GM23338 (cell line): ENCODE results near the gene CGREF1.

Source experiments
- CREB1 ChIP-seq: fragments of 250-450 bp; sonication (Bioruptor Pico); IDR thresholded peaks from 2 replicates; pipeline ENCODE4 v1.5.0; 2020; ENCODE audit warnings: low read depth, mild to moderate bottlenecking, moderate library complexity
- CTCF ChIP-seq, 2 experiments: fragments of 200-600 bp in 1 of 2; sonication (generic) in 1 of 2; conservative IDR thresholded peaks; 2 replicates each; pipeline versions ENCODE4 v1.5.1 to v1.6.1; 2016 to 2017; ENCODE audit warnings: antibody characterized with exemption in 2 of 2, low read depth in 2 of 2, mild to moderate bottlenecking in 2 of 2, moderate library complexity in 1 of 2
- ETS1 ChIP-seq: IDR thresholded peaks from 2 replicates; pipeline ENCODE4 v1.6.1; 2016; ENCODE audit warnings: antibody characterized with exemption
- EZH2 ChIP-seq: fragments of 200-600 bp; sonication (generic); IDR thresholded peaks from one replicate; pipeline ENCODE4 v1.8.0; 2017; ENCODE audit warnings: antibody characterized with exemption, mild to moderate bottlenecking, low read depth; ENCODE audit not compliant: unreplicated experiment
- EZH2phosphoT487 ChIP-seq: fragments of 200-600 bp; sonication (generic); IDR thresholded peaks from one replicate; pipeline ENCODE4 v1.8.1; 2018; ENCODE audit warnings: antibody characterized with exemption; ENCODE audit not compliant: unreplicated experiment
- JUNB ChIP-seq: IDR thresholded peaks from one replicate; pipeline ENCODE4 v1.6.1; 2016; ENCODE audit warnings: antibody characterized with exemption; ENCODE audit not compliant: unreplicated experiment
- NANOG ChIP-seq: IDR thresholded peaks from 2 replicates; pipeline ENCODE4 v1.6.1; 2016; ENCODE audit warnings: antibody characterized with exemption, borderline replicate concordance
- POLR2AphosphoS5 ChIP-seq: IDR thresholded peaks from 2 replicates; pipeline ENCODE4 v1.6.1; 2016; ENCODE audit warnings: antibody characterized with exemption, low read depth
- REST ChIP-seq: IDR thresholded peaks from one replicate; pipeline ENCODE4 v1.6.1; 2018; ENCODE audit warnings: antibody characterized with exemption; ENCODE audit not compliant: unreplicated experiment
- ZNF331 ChIP-seq: fragments of 250-450 bp; sonication (Bioruptor Pico); IDR thresholded peaks from 2 replicates; pipeline ENCODE4 v1.5.0; 2020; ENCODE audit warnings: low read depth, mild to moderate bottlenecking, moderate library complexity

GRCh38 chr2:27097341-27097740 lies 21.6 kb downstream of the CGREF1 start:
- TF ChIP-seq CTCF (conservative IDR thresholded peaks at IDR 0.05; ENCODE audit: low read depth in 2 of 2) (no peak), EZH2 (no peak), POLR2AphosphoS5 (no peak), REST (no peak), EZH2phosphoT487 (no peak), JUNB (no peak), ZNF331 (CRISPR knock-in tag) (no peak), NANOG (no peak), CREB1 (CRISPR knock-in tag) (no peak), ETS1 (no peak)
